ENCODE data around the gene ZKSCAN8.

DNA sequence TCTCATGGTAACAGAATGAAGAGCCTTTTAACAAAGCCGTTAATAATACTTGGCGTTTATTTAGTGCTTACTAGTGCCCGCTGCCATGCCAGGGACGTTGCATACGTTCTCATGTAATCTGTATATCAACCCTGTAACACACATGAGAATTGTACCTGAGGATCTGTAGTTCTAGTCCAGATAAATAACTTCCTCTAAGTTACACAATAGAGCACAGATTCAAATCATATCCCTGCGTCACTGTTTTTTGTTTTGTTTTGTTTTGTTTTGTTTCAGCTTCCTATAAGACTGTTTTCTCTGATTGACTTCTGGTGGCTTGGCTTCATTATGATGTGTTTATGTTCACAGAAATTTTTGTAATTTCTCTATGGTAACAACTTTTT, 16.7 kb upstream of the ZKSCAN8 start:
- TF ChIP-seq, protein P1, sequence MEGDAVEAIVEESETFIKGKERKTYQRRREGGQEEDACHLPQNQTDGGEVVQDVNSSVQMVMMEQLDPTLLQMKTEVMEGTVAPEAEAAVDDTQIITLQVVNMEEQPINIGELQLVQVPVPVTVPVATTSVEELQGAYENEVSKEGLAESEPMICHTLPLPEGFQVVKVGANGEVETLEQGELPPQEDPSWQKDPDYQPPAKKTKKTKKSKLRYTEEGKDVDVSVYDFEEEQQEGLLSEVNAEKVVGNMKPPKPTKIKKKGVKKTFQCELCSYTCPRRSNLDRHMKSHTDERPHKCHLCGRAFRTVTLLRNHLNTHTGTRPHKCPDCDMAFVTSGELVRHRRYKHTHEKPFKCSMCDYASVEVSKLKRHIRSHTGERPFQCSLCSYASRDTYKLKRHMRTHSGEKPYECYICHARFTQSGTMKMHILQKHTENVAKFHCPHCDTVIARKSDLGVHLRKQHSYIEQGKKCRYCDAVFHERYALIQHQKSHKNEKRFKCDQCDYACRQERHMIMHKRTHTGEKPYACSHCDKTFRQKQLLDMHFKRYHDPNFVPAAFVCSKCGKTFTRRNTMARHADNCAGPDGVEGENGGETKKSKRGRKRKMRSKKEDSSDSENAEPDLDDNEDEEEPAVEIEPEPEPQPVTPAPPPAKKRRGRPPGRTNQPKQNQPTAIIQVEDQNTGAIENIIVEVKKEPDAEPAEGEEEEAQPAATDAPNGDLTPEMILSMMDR (IDR thresholded peaks at IDR 0.05), result no peak
- TF ChIP-seq POLR2A (IDR thresholded peaks at IDR 0.05), result no peak
